GM12874 (cell line): Measurements from ENCODE around the gene ARHGEF26.

Experiments
- CTCF ChIP-seq: IDR thresholded peaks from 2 replicates; pipeline ENCODE4 v1.5.1; 2011; ENCODE audit warnings: low read depth, mild to moderate bottlenecking, control low read depth, low read length, moderate library complexity; ENCODE audit not compliant: insufficient read depth

ARHGEF26 gene

GRCh38 chr3:154121701-154122551 lies 736 bp downstream of the ARHGEF26 start:
- TF ChIP-seq CTCF: no peak

- TF ChIP-seq CTCF: no peak
Measured at GRCh38 chr3:154122552-154122911, 1.3 kb downstream of the ARHGEF26 start.

- TF ChIP-seq CTCF: no peak
Measured at GRCh38 chr3:154122912-154123559, 1.8 kb downstream of the ARHGEF26 start.

- TF ChIP-seq CTCF: no peak
Measured at GRCh38 chr3:154123906-154124305, 2.7 kb downstream of the ARHGEF26 start.

GRCh38 chr3:154125378-154126030 lies 4.3 kb downstream of the ARHGEF26 start:
- TF ChIP-seq CTCF: no peak

- TF ChIP-seq CTCF: no peak
Measured at GRCh38 chr3:154126651-154127050, 5.5 kb downstream of the ARHGEF26 start.

GRCh38 chr3:154129625-154130024 lies 8.4 kb downstream of the ARHGEF26 start:
- no peak for TF ChIP-seq CTCF
